Kidney (tissue), 14 donors: ENCODE data around the gene CKAP5. TPM values are rescaled to one million over a fixed set of nuclear protein-coding genes. Genes with fewer than 3 reads are reported as not detected.
A peak's percentile ranks its signal among the peaks of the same experiment; 100 is the strongest.

Experiments
- DNase-seq, 5 donors: peaks; one replicate each; pipeline ENCODE4 v3.0.0-alpha.2; 2013 to 2020
- FAIRE-seq: peaks from 2 replicates; lab custom pipeline; 2012; peaks lifted over from hg19 to GRCh38; lab: Jason Lieb, UNC
- H3K27ac ChIP-seq, 2 donors: one replicate each; pipeline ENCODE4 v1.7.0; 2013; ENCODE audit warnings: low read depth in 2 of 2, low read length in 2 of 2, inconsistent platforms in 1 of 2
- H3K27me3 ChIP-seq: one replicate; pipeline ENCODE4 v1.7.1; 2013; ENCODE audit warnings: low read length, inconsistent platforms; ENCODE audit not compliant: control insufficient read depth, insufficient read depth
- H3K36me3 ChIP-seq, 3 donors: one replicate each; pipeline versions ENCODE4 v1.7.0 to v1.7.1; 2013; ENCODE audit warnings: low read length in 3 of 3, control low read depth in 1 of 3, inconsistent platforms in 1 of 3; ENCODE audit not compliant: insufficient read depth in 3 of 3, control insufficient read depth in 2 of 3
- H3K4me1 ChIP-seq, 3 donors: one replicate each; pipeline versions ENCODE4 v1.7.0 to v1.7.1; 2013; ENCODE audit warnings: low read length in 3 of 3, inconsistent platforms in 1 of 3, low read depth in 1 of 3; ENCODE audit not compliant: control insufficient read depth in 2 of 3, insufficient read depth in 2 of 3
- H3K4me3 ChIP-seq, 3 donors: one replicate each; pipeline versions ENCODE4 v1.7.0 to v1.8.1; 2013; ENCODE audit warnings: low read length in 3 of 3, control low read depth in 1 of 3, inconsistent platforms in 1 of 3
- H3K9ac ChIP-seq, 3 donors: one replicate each; pipeline versions ENCODE4 v1.7.0 to v1.7.1; 2013; ENCODE audit warnings: low read length in 3 of 3, control low read depth in 1 of 3, inconsistent platforms in 1 of 3
- H3K9me3 ChIP-seq, 3 donors: one replicate each; pipeline versions ENCODE4 v1.7.0 to v1.7.1; 2013; ENCODE audit warnings: low read length in 3 of 3, control low read depth in 1 of 3, inconsistent platforms in 1 of 3; ENCODE audit not compliant: control insufficient read depth in 2 of 3, insufficient read depth in 1 of 3
- intact Hi-C: fragments of 100-400 bp; cut with DNase I; formaldehyde crosslinking; loops from one replicate; pipeline ENCODE4 v1.11.1; 2022
- polyA plus RNA-seq: library from polyadenylated mRNA; stranded (reverse); fragments of 350-450 nt; fragmentation: Illumina TruSeq; extraction: RNeasy Lipid Tissue Mini Kit (QIAGEN cat#74804); gene quantifications from one replicate; pipeline ENCODE4 v1.2.3, GENCODE V29; 2014; ENCODE audit warnings: low read depth, low replicate concordance; ENCODE audit not compliant: insufficient read depth
- total RNA-seq: library from RNA; stranded (reverse); fragmentation: NEBNext Ultra II Directional; extraction: Animal tissue kit (Norgen Biotek cat#: 25700); gene quantifications from one replicate; pipeline ENCODE4 v1.2.1, GENCODE V29; 2021
- TF ChIP-seq, protein P1 (sequence below): IDR thresholded peaks from 3 replicates; pipeline ENCODE4 v1.5.1; 2012; ENCODE audit warnings: mild to moderate bottlenecking, moderate library complexity, borderline replicate concordance; ENCODE audit not compliant: insufficient read depth; ENCODE audit errors: extremely low read depth
- donor health status: control.
- donor health status: control.
- donor health status: control.
- donor health status: control.
- donor health status: control.
- donor health status: DM: yes; HTN: yes; CAD: no.
- donor health status: Normal renal cell carcinoma (clear cell type).

The CKAP5 gene
- total and polyA plus RNA-seq, 2 donors from 2014 or later = 10.8 to 51.9 TPM

DNA sequence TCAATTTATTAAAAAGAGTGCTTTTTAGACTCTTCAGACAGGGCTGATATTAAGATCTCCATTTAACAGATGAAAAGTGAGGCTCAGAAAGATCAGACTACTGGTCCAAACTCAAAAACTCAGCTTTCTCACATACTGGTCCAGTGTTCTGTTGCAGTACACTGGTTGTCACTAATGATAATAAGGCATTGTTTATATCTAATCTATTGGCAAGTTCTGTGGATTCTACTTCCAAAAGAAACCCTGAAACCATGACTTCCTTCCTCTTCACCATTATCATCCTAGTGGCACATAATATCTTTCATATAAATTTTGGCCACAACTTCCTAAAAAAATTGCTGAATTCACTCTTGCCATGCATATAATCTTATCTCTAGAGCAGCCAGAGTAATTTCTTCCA is 90.1 kb downstream of the CKAP5 start:
- no peaks in the 10 kb centered on the region for H3K9me3 ChIP-seq
- DNase-seq (no peak), FAIRE-seq (no peak)
- TF ChIP-seq, protein P1, sequence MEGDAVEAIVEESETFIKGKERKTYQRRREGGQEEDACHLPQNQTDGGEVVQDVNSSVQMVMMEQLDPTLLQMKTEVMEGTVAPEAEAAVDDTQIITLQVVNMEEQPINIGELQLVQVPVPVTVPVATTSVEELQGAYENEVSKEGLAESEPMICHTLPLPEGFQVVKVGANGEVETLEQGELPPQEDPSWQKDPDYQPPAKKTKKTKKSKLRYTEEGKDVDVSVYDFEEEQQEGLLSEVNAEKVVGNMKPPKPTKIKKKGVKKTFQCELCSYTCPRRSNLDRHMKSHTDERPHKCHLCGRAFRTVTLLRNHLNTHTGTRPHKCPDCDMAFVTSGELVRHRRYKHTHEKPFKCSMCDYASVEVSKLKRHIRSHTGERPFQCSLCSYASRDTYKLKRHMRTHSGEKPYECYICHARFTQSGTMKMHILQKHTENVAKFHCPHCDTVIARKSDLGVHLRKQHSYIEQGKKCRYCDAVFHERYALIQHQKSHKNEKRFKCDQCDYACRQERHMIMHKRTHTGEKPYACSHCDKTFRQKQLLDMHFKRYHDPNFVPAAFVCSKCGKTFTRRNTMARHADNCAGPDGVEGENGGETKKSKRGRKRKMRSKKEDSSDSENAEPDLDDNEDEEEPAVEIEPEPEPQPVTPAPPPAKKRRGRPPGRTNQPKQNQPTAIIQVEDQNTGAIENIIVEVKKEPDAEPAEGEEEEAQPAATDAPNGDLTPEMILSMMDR = no peak
- no peaks in the 10 kb centered on the region for H3K4me1 ChIP-seq
- H3K36me3 ChIP-seq = peaks cover 34 to 49% (median 42%) of the 10 kb centered on the region in 3 donors
- H3K4me3 ChIP-seq = no peak overlapping the region
- no peaks in the 10 kb centered on the region for H3K27me3 ChIP-seq
- no peak overlapping the region for H3K27ac ChIP-seq
- no peak overlapping the region for H3K9ac ChIP-seq
- intact Hi-C loops = no loop called here

DNA sequence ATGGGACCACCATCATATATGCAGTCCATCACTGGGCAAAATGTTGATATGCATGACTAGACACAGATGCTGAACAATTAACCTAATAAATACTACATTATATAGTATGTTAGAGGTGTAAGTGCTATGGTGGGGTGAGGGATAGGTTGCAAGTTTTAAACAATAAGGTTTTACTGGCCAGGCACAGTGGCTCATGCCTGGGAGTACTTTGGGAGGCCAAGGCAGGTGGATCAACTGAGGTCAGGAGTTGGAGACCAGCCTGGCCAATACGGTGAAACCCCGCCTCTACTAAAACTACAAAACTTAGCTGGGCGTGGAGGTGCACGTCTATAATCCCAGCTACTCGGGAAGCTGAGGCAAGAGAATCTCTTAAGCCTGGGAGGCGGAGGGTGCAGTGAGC is 98.9 kb downstream of the CKAP5 start:
- no peak overlapping the region for H3K9ac ChIP-seq
- no peaks in the 10 kb centered on the region for H3K9me3 ChIP-seq
- TF ChIP-seq, protein P1 = no peak
- no peaks in the 10 kb centered on the region for H3K4me1 ChIP-seq
- H3K27ac ChIP-seq = no peak overlapping the region
- intact Hi-C loops = no loop called here
- DNase-seq = peak in 1 of 5 donors; percentile 16
- peaks cover 22 to 64% (median 24%) of the 10 kb centered on the region in 3 donors for H3K36me3 ChIP-seq
- H3K27me3 ChIP-seq = no peaks in the 10 kb centered on the region
- no peak for FAIRE-seq
- no peak overlapping the region for H3K4me3 ChIP-seq

DNA sequence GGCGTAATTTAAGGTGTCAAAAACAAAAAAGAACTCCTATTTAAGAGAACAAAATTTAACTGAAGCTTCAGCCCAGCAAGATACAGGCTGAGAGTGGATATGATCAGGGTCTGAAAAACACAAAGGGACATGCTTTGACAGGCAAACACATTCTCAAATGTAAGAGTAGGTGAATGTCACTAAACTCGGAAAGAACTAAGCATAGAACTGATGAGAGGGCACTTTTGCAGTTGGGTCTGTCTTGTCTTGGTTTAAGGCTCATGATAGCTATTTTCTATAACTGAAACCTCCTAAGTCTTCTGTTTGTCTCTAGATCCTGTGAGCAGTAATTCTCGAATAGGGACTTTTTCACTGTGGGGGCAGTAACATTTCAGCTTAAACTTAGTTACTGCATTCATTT is 100.1 kb downstream of the CKAP5 start:
- DNase-seq (no peak), FAIRE-seq (no peak)
- no peaks in the 10 kb centered on the region for H3K4me1 ChIP-seq
- no peaks in the 10 kb centered on the region for H3K27me3 ChIP-seq
- intact Hi-C loops = no loop called here
- H3K4me3 ChIP-seq = no peak overlapping the region
- peaks cover 18 to 64% (median 22%) of the 10 kb centered on the region in 3 donors for H3K36me3 ChIP-seq
- H3K27ac ChIP-seq = no peak overlapping the region
- TF ChIP-seq, protein P1 = no peak
- H3K9ac ChIP-seq = no peak overlapping the region
- no peaks in the 10 kb centered on the region for H3K9me3 ChIP-seq

DNA sequence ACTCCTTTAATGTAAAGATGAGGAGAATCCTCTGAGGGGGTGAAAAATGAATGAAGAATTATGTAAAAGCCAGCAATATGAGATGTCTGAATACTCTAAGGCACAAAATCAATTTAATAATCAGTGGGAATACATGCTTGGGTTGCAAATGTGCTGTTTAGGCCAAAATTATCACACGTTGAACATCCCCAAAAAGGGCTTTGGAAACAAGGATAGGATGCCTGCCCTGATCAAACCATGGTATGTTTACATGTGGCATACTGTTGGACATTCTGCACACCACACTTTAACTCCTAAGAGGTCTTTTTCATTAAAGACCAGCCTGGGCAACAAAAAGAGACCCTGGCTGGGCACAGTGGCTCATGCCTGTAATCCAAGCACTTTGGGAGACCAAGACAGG is 100.8 kb downstream of the CKAP5 start:
- no peak for FAIRE-seq
- peaks cover 13 to 57% (median 16%) of the 10 kb centered on the region in 3 donors for H3K36me3 ChIP-seq
- peak in 1 of 5 donors; percentile 3 for DNase-seq
- intact Hi-C loops = no loop called here
- TF ChIP-seq, protein P1 = no peak
- H3K9ac ChIP-seq = no peak overlapping the region
- no peaks in the 10 kb centered on the region for H3K4me1 ChIP-seq
- H3K27me3 ChIP-seq = no peaks in the 10 kb centered on the region
- no peaks in the 10 kb centered on the region for H3K9me3 ChIP-seq
- H3K4me3 ChIP-seq = no peak overlapping the region
- H3K27ac ChIP-seq = no peak overlapping the region
